WTC11 (cell line): ENCODE measurements around the gene MKLN1. TPM values are rescaled to one million over a fixed set of nuclear protein-coding genes. Genes with fewer than 3 reads are reported as not detected.

Experiments used
- ATAC-seq: fragments of 200-7000 bp; cut with Tn5 transposase; 2 replicates; pipeline ENCODE4 v1.10.0; 2021; ENCODE audit warnings: mild to moderate bottlenecking, moderate library complexity
- CTCF ChIA-PET: fragments of 300-600 bp; sonication (Branson Sonifier 250); formaldehyde crosslinking; loops from one replicate; lab custom pipeline; 2021; ENCODE audit warnings: antibody characterized with exemption; lab: Charles Lee
- POLR2A ChIA-PET: fragments of 350-600 bp; sonication (Branson Sonifier 250); formaldehyde crosslinking; loops from one replicate; lab custom pipeline; 2021; ENCODE audit warnings: antibody characterized with exemption; lab: Charles Lee
- DNase-seq: peaks from one replicate; pipeline ENCODE4 v3.0.0; 2021; ENCODE audit warnings: low spot score
- H3K27ac Mint-ChIP-seq: 2 replicates; pipeline ENCODE4 v1.8.0; 2021; ENCODE audit warnings: mixed read lengths
- H3K27me3 Mint-ChIP-seq: 2 replicates; pipeline ENCODE4 v1.8.0; 2021; ENCODE audit warnings: low read depth, mild to moderate bottlenecking, moderate library complexity, mixed read lengths
- H3K36me3 Mint-ChIP-seq: 2 replicates; pipeline ENCODE4 v1.8.0; 2021; ENCODE audit warnings: mixed read lengths
- H3K4me1 Mint-ChIP-seq: 2 replicates; pipeline ENCODE4 v1.8.0; 2022; ENCODE audit warnings: mixed read lengths
- H3K4me3 Mint-ChIP-seq: 2 replicates; pipeline ENCODE4 v1.8.0; 2021; ENCODE audit warnings: mild to moderate bottlenecking, moderate library complexity, mixed read lengths
- H3K9me3 Mint-ChIP-seq: 2 replicates; pipeline ENCODE4 v1.8.0; 2021; ENCODE audit warnings: mixed read lengths
- ARID4B ChIP-seq: sonication (generic); formaldehyde crosslinking; IDR thresholded peaks from 2 replicates; pipeline ENCODE4 v1.8.0; 2023; ENCODE audit warnings: missing genetic modification reagents, mild to moderate bottlenecking, borderline replicate concordance
- CREB1 ChIP-seq: sonication (generic); formaldehyde crosslinking; IDR thresholded peaks from 2 replicates; pipeline ENCODE4 v1.8.0; 2023; ENCODE audit warnings: mild to moderate bottlenecking, missing genetic modification reagents
- CREM ChIP-seq: sonication (generic); formaldehyde crosslinking; IDR thresholded peaks from 2 replicates; pipeline ENCODE4 v1.8.1; 2022; ENCODE audit warnings: mild to moderate bottlenecking, missing genetic modification reagents, moderate library complexity
- ELF4 ChIP-seq: sonication (generic); formaldehyde crosslinking; IDR thresholded peaks from 2 replicates; pipeline ENCODE4 v1.8.1; 2022; ENCODE audit warnings: low read depth, mild to moderate bottlenecking, moderate library complexity, missing genetic modification reagents
- FOXK1 ChIP-seq: sonication (generic); formaldehyde crosslinking; IDR thresholded peaks from 2 replicates; pipeline ENCODE4 v1.8.0; 2022; ENCODE audit warnings: mild to moderate bottlenecking, moderate library complexity, missing genetic modification reagents
- FOXP1 ChIP-seq: sonication (generic); formaldehyde crosslinking; IDR thresholded peaks from 2 replicates; pipeline ENCODE4 v1.8.0; 2022; ENCODE audit warnings: missing genetic modification reagents, mild to moderate bottlenecking, moderate library complexity, borderline replicate concordance
- GTF2I ChIP-seq: fragments of 250-450 bp; sonication (Bioruptor Pico); conservative IDR thresholded peaks from 2 replicates; pipeline ENCODE4 v1.4.0; 2021; ENCODE audit warnings: mild to moderate bottlenecking
- NR2C2 ChIP-seq: sonication (generic); formaldehyde crosslinking; IDR thresholded peaks from 2 replicates; pipeline ENCODE4 v1.8.0; 2022; ENCODE audit warnings: mild to moderate bottlenecking, missing genetic modification reagents
- PRDM15 ChIP-seq: sonication (generic); formaldehyde crosslinking; IDR thresholded peaks from 2 replicates; pipeline ENCODE4 v1.8.0; 2022; ENCODE audit warnings: missing genetic modification reagents
- PRRX2 ChIP-seq: fragments of 250-450 bp; sonication (Bioruptor Pico); IDR thresholded peaks from 2 replicates; pipeline ENCODE4 v1.8.0; 2021; ENCODE audit warnings: mild to moderate bottlenecking
- SMAD4 ChIP-seq: sonication (generic); formaldehyde crosslinking; IDR thresholded peaks from 2 replicates; pipeline ENCODE4 v1.8.0; 2022; ENCODE audit warnings: mild to moderate bottlenecking, missing genetic modification reagents
- USF2 ChIP-seq: sonication (generic); formaldehyde crosslinking; IDR thresholded peaks from 2 replicates; pipeline ENCODE4 v1.8.1; 2023; ENCODE audit warnings: mild to moderate bottlenecking, missing genetic modification reagents, moderate library complexity
- ZBTB43 ChIP-seq: sonication (generic); formaldehyde crosslinking; IDR thresholded peaks from 2 replicates; pipeline ENCODE4 v1.8.1; 2023; ENCODE audit warnings: mild to moderate bottlenecking, missing genetic modification reagents
- ZNF219 ChIP-seq: sonication (generic); formaldehyde crosslinking; IDR thresholded peaks from 2 replicates; pipeline ENCODE4 v1.8.0; 2023; ENCODE audit warnings: missing genetic modification reagents, mild to moderate bottlenecking, borderline replicate concordance
- ZNF281 ChIP-seq: sonication (generic); formaldehyde crosslinking; IDR thresholded peaks from 2 replicates; pipeline ENCODE4 v1.8.0; 2023; ENCODE audit warnings: mild to moderate bottlenecking, missing genetic modification reagents
- total RNA-seq: library from RNA; stranded (reverse); gene quantifications from 3 replicates; pipeline ENCODE4 v1.2.3, GENCODE V29; 2021

The MKLN1 gene
- total RNA-seq, 1 experiment from 2014 or later = 37.6 TPM

GRCh38 chr7:131284702-131285419 lies 42.8 kb upstream of the MKLN1 start (continued):
- TF ChIP-seq PRRX2 (CRISPR knock-in tag) (no peak), ZBTB43 (CRISPR knock-in tag) (no peak), SMAD4 (CRISPR knock-in tag) (no peak), NR2C2 (CRISPR knock-in tag) (no peak), ZNF219 (no peak), CREB1 (CRISPR knock-in tag) (no peak), PRDM15 (CRISPR knock-in tag) (no peak), ARID4B (CRISPR knock-in tag) (no peak), FOXP1 (CRISPR knock-in tag) (no peak)

GRCh38 chr7:131285556-131285955 lies 42.1 kb upstream of the MKLN1 start:
- no peak for DNase-seq
- Mint-ChIP-seq H3K4me3 (no peak overlapping the region), H3K4me1 (peaks cover 16% of the 10 kb centered on the region), H3K27ac (no peak overlapping the region), H3K36me3 (no peaks in the 10 kb centered on the region), H3K9me3 (peaks cover 22% of the 10 kb centered on the region), H3K27me3 (no peaks in the 10 kb centered on the region)
- POLR2A ChIA-PET = interaction anchor here (2.0 kb wide), 1 partner anchor 176 kb away, joined by 4 read pairs; no protein-coding TSS in a partner anchor
- peak; percentile 46 for ATAC-seq
- TF ChIP-seq USF2 (CRISPR knock-in tag) (no peak), ELF4 (CRISPR knock-in tag) (no peak), ZNF281 (CRISPR knock-in tag) (no peak), GTF2I (CRISPR knock-in tag) (no peak), CREM (CRISPR knock-in tag) (no peak), FOXK1 (CRISPR knock-in tag) (no peak)
- CTCF ChIA-PET = interaction anchor here (0.6 to 2.3 kb wide), 2 partner anchors 17 to 389 kb away, joined by 3 to 7 read pairs; no protein-coding TSS in a partner anchor
